Tibial artery (tissue), 4 donors: ENCODE results near the gene OPCML.

Source experiments
- DNase-seq, 2 donors: peaks; one replicate each; pipeline ENCODE4 v3.0.0-alpha.2; 2019
- H3K27ac ChIP-seq, 2 donors: fragments of 200-600 bp; sonication (generic) in 1 of 2; 1 replicate in 1 of 2; 2 replicates in 1 of 2; pipeline ENCODE4 v1.5.1; 2018 to 2019; ENCODE audit warnings: mild to moderate bottlenecking in 1 of 2
- H3K27me3 ChIP-seq, 2 donors: fragments of 200-600 bp; sonication (generic) in 1 of 2; one replicate each; pipeline versions ENCODE4 v1.5.1 to v1.6.0; 2016 to 2019
- H3K36me3 ChIP-seq, 3 donors: fragments of 200-600 bp; sonication (generic) in 2 of 3; one replicate each; pipeline ENCODE4 v1.5.1; 2016 to 2019; ENCODE audit warnings: mild to moderate bottlenecking in 2 of 3
- H3K4me1 ChIP-seq, 4 donors: fragments of 200-600 bp; sonication (generic) in 2 of 4; 1 replicate in 3 of 4; 2 replicates in 1 of 4; pipeline ENCODE4 v1.5.1; 2016 to 2019
- H3K4me3 ChIP-seq, 2 donors: fragments of 200-600 bp; sonication (generic) in 1 of 2; 1 replicate in 1 of 2; 2 replicates in 1 of 2; pipeline ENCODE4 v1.5.1; 2018 to 2019; ENCODE audit warnings: mild to moderate bottlenecking in 2 of 2
- H3K9me3 ChIP-seq, 3 donors: fragments of 200-600 bp; sonication (generic) in 1 of 3; one replicate each; pipeline ENCODE4 v1.5.1; 2016 to 2019
- CTCF ChIP-seq, 2 experiments: fragments of 200-600 bp in 1 of 2; fragments of 450-650 bp in 1 of 2; IDR thresholded peaks; one replicate each; pipeline ENCODE4 v1.5.1; 2017 to 2019; ENCODE audit warnings: antibody characterized with exemption in 2 of 2, mild to moderate bottlenecking in 1 of 2, moderate library complexity in 1 of 2
- intact Hi-C: fragments of 100-400 bp; cut with DNase I; formaldehyde crosslinking; loops from one replicate; pipeline ENCODE4 v1.15.0; 2023; ENCODE audit warnings: low total_unique reads

Gene OPCML

GRCh38 chr11:132910011-132910760 is 622.1 kb downstream of the OPCML start:
- Histone ChIP-seq H3K36me3 (no peaks in the 10 kb centered on the region), H3K27me3 (no peaks in the 10 kb centered on the region), H3K4me1 (no peaks in the 10 kb centered on the region), H3K9me3 (no peaks in the 10 kb centered on the region), H3K4me3 (no peak overlapping the region), H3K27ac (no peak overlapping the region)
- TF ChIP-seq CTCF (IDR thresholded peaks at IDR 0.05) = no peak
- intact Hi-C loops = no loop called here
- no peak for DNase-seq

- DNase-seq = no peak
- Histone ChIP-seq H3K27me3 (no peaks in the 10 kb centered on the region), H3K27ac (no peak overlapping the region), H3K36me3 (no peaks in the 10 kb centered on the region), H3K4me1 (no peaks in the 10 kb centered on the region), H3K9me3 (no peaks in the 10 kb centered on the region), H3K4me3 (no peak overlapping the region)
- no peak for TF ChIP-seq CTCF (IDR thresholded peaks at IDR 0.05)
- intact Hi-C loops = no loop called here
Observed at GRCh38 chr11:132909021-132909606, 623.2 kb downstream of the OPCML start.

- no peak for TF ChIP-seq CTCF (IDR thresholded peaks at IDR 0.05)
- Histone ChIP-seq H3K27me3 (no peaks in the 10 kb centered on the region), H3K4me3 (no peak overlapping the region), H3K27ac (no peak overlapping the region), H3K36me3 (no peaks in the 10 kb centered on the region), H3K9me3 (no peaks in the 10 kb centered on the region), H3K4me1 (no peaks in the 10 kb centered on the region)
- intact Hi-C loops = no loop called here
- no peak for DNase-seq
Observed at GRCh38 chr11:132908414-132908810, 623.9 kb downstream of the OPCML start.

- DNase-seq = no peak
- H3K4me3 ChIP-seq = no peak overlapping the region
- no peaks in the 10 kb centered on the region for H3K9me3 ChIP-seq
- no peaks in the 10 kb centered on the region for H3K27me3 ChIP-seq
- intact Hi-C loops = no loop called here
- H3K4me1 ChIP-seq = no peaks in the 10 kb centered on the region
- no peaks in the 10 kb centered on the region for H3K36me3 ChIP-seq
- no peak for TF ChIP-seq CTCF (IDR thresholded peaks at IDR 0.05)
- no peak overlapping the region for H3K27ac ChIP-seq
Observed at GRCh38 chr11:132907651-132908413, 624.5 kb downstream of the OPCML start.

- intact Hi-C loops = no loop called here
- no peaks in the 10 kb centered on the region for H3K9me3 ChIP-seq
- no peak overlapping the region for H3K27ac ChIP-seq
- no peak for TF ChIP-seq CTCF (IDR thresholded peaks at IDR 0.05)
- H3K36me3 ChIP-seq = no peaks in the 10 kb centered on the region
- DNase-seq = no peak
- no peaks in the 10 kb centered on the region for H3K4me1 ChIP-seq
- no peaks in the 10 kb centered on the region for H3K27me3 ChIP-seq
- H3K4me3 ChIP-seq = no peak overlapping the region
Observed at GRCh38 chr11:132904607-132905006, 627.7 kb downstream of the OPCML start.
